ENCODE data around the gene METTL6. TPM values are rescaled to one million over a fixed set of nuclear protein-coding genes. Genes with fewer than 3 reads are reported as not detected.

Gene METTL6
- polyA plus RNA-seq, result 1 to 10 TPM; 5.6 to 8.9 TPM

DNA sequence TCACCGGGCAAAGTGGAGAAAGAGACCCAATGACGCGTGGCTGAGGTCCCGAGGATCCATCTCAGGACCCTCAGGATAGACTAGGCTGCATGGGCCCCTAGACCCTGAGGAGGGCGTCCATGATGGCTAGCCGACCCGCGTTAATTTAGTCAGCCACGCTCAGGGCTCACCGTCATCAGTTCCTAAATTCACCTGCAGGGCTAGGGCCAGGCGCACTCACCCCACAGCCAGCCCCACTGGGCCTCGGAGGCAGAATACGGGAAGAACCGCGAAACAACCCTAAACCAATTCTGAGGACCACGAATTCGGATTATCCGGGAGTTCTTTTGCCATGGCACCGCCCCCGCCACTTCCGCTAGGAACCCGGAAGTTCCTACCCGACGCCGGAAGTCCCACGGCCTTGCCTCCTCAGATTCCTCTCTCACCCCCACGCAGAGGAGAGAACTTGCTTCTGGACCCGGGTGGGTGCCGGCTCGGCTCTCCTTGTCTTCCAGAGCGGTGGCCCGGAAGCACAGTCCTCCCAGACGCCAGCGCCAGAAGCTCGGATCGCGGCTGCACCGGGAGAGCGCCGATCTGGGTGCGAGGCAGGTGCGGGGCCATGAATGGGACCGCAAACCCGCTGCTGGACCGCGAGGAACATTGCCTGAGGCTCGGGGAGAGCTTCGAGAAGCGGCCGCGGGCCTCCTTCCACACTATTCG is at the start of gene METTL6, which contains the start of gene EAF1:
Gene METTL6 (minus strand): TSS at position 363 of the 699 bp plus-strand sequence. CDS start 1,033 bp downstream, outside the sequence.
Gene EAF1 (plus strand): TSS at position 417 of the 699 bp plus-strand sequence. CDS start 182 bp downstream, at position 599.
- H3K4me1 ChIP-seq (ENCODE audit: control insufficient read depth in 2 of 2, insufficient read depth in 2 of 2, low read length in 1 of 2), result no peaks in the 10 kb centered on the region
- H3K36me3 ChIP-seq (ENCODE audit: control insufficient read depth in 2 of 2, insufficient read depth in 2 of 2, low read length in 1 of 2), result peaks cover 0 to 3% of the 10 kb centered on the region in 2 donors
- H3K27ac ChIP-seq (ENCODE audit: low read depth in 2 of 2, low read length in 1 of 2), result peak within 1 kb of the TSS; percentile 79 to 80
- H3K4me3 ChIP-seq (ENCODE audit: low read depth in 1 of 2, low read length in 2 of 2), result peak within 1 kb of the TSS; percentile 76 to 98
- H3K9me3 ChIP-seq (ENCODE audit: control insufficient read depth in 2 of 2, insufficient read depth in 1 of 2, low read depth in 1 of 2, low read length in 1 of 2), result no peaks in the 10 kb centered on the region
- 0 to 1% methylated on average over 51 to 52 of the region's 52 CpGs for WGBS, 2 donors
- H3K27me3 ChIP-seq (ENCODE audit: control insufficient read depth in 1 of 2, insufficient read depth in 2 of 2, low read length in 2 of 2), result no peaks in the 10 kb centered on the region

DNA sequence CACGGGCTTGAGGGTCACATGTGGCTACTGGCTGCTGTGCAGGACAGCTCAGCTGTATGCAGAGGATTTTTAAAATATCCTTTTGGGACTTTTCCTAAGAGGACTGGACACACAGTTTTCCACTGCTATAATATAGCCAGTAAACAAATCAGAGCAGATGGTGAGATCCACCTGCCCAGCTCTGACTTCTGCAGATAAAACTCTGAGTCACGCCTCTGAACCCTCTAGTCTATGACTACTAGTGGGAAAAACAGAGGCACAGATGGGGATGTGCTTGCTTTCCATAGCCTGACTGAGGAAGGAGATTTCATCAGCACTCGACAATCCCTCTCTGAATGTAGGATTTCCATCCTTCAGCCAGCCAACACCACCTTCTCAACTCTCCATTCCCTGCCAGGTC is 49.0 kb upstream of the METTL6 start:
- Histone ChIP-seq H3K27ac (ENCODE audit: low read depth in 2 of 2, low read length in 1 of 2) (no peak overlapping the region), H3K36me3 (ENCODE audit: control insufficient read depth in 2 of 2, insufficient read depth in 2 of 2, low read length in 1 of 2) (no peaks in the 10 kb centered on the region), H3K9me3 (ENCODE audit: control insufficient read depth in 2 of 2, insufficient read depth in 1 of 2, low read depth in 1 of 2, low read length in 1 of 2) (peaks cover 0 to 2% of the 10 kb centered on the region in 2 donors), H3K4me3 (ENCODE audit: low read depth in 1 of 2, low read length in 2 of 2) (no peak overlapping the region), H3K27me3 (ENCODE audit: control insufficient read depth in 1 of 2, insufficient read depth in 2 of 2, low read length in 2 of 2) (no peaks in the 10 kb centered on the region), H3K4me1 (ENCODE audit: control insufficient read depth in 2 of 2, insufficient read depth in 2 of 2, low read length in 1 of 2) (no peaks in the 10 kb centered on the region)
- WGBS, 2 donors, result 85 to 86% methylated on average over 3 of the region's 3 CpGs

GRCh38 chr3:15475161-15475560 is 47.8 kb upstream of the METTL6 start:
- Histone ChIP-seq H3K4me3 (ENCODE audit: low read depth in 1 of 2, low read length in 2 of 2) (no peak overlapping the region), H3K27me3 (ENCODE audit: control insufficient read depth in 1 of 2, insufficient read depth in 2 of 2, low read length in 2 of 2) (no peaks in the 10 kb centered on the region), H3K9me3 (ENCODE audit: control insufficient read depth in 2 of 2, insufficient read depth in 1 of 2, low read depth in 1 of 2, low read length in 1 of 2) (peaks cover 0 to 2% of the 10 kb centered on the region in 2 donors), H3K4me1 (ENCODE audit: control insufficient read depth in 2 of 2, insufficient read depth in 2 of 2, low read length in 1 of 2) (no peaks in the 10 kb centered on the region), H3K36me3 (ENCODE audit: control insufficient read depth in 2 of 2, insufficient read depth in 2 of 2, low read length in 1 of 2) (no peaks in the 10 kb centered on the region), H3K27ac (ENCODE audit: low read depth in 2 of 2, low read length in 1 of 2) (no peak overlapping the region)
- WGBS, 2 donors, result 47 to 59% methylated on average over 5 of the region's 5 CpGs

DNA sequence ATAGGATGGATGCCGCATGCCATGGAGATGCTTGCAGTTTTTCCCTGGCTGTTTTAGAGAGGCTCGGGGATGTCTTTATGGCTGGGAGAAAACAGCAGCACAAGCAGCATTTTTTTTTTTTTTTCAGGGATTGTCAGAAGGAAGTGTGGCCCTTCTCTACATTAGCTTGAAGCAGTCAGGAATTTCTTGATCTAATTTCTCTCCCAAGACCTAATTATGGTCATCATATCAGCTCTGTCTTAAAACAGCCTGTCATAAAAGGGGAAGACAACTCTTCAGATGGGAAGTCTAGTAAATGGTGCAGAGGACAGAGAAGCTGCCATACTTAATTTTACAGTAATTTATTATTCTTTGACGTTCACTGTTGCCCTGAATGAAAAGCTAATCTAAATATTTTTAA is 44.5 kb upstream of the METTL6 start:
- Histone ChIP-seq H3K27ac (ENCODE audit: low read depth in 2 of 2, low read length in 1 of 2) (no peak overlapping the region), H3K4me1 (ENCODE audit: control insufficient read depth in 2 of 2, insufficient read depth in 2 of 2, low read length in 1 of 2) (no peaks in the 10 kb centered on the region), H3K27me3 (ENCODE audit: control insufficient read depth in 1 of 2, insufficient read depth in 2 of 2, low read length in 2 of 2) (no peaks in the 10 kb centered on the region), H3K4me3 (ENCODE audit: low read depth in 1 of 2, low read length in 2 of 2) (no peak overlapping the region), H3K36me3 (ENCODE audit: control insufficient read depth in 2 of 2, insufficient read depth in 2 of 2, low read length in 1 of 2) (no peaks in the 10 kb centered on the region), H3K9me3 (ENCODE audit: control insufficient read depth in 2 of 2, insufficient read depth in 1 of 2, low read depth in 1 of 2, low read length in 1 of 2) (no peaks in the 10 kb centered on the region)
- WGBS, 2 donors, result 86% methylated on average over 3 of the region's 3 CpGs

DNA sequence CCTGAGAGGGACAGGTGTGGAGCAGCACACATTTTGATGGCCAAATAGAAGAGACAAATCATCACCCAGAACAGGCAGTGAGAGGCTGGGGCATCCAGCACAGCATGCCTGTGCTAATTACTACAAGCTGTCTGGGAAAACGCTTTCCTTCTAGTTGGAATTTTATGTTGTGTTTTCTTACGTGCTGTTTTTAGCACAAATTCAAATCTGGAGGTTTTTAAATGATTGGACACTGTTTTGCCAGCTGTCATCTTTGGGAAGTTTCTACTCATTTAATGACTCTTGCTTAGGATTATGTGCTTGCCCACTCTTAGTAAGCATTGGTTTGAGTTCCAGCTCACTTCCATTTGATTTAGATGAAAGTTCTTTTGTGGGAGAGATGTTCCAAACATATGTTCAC is 43.5 kb upstream of the METTL6 start:
- H3K27ac ChIP-seq (ENCODE audit: low read depth in 2 of 2, low read length in 1 of 2), result no peak overlapping the region
- H3K4me3 ChIP-seq (ENCODE audit: low read depth in 1 of 2, low read length in 2 of 2), result no peak overlapping the region
- no peaks in the 10 kb centered on the region for H3K9me3 ChIP-seq (ENCODE audit: control insufficient read depth in 2 of 2, insufficient read depth in 1 of 2, low read depth in 1 of 2, low read length in 1 of 2)
- H3K27me3 ChIP-seq (ENCODE audit: control insufficient read depth in 1 of 2, insufficient read depth in 2 of 2, low read length in 2 of 2), result no peaks in the 10 kb centered on the region
- 91 to 94% methylated on average over 2 of the region's 2 CpGs for WGBS, 2 donors
- H3K4me1 ChIP-seq (ENCODE audit: control insufficient read depth in 2 of 2, insufficient read depth in 2 of 2, low read length in 1 of 2), result no peaks in the 10 kb centered on the region
- H3K36me3 ChIP-seq (ENCODE audit: control insufficient read depth in 2 of 2, insufficient read depth in 2 of 2, low read length in 1 of 2), result no peaks in the 10 kb centered on the region

DNA sequence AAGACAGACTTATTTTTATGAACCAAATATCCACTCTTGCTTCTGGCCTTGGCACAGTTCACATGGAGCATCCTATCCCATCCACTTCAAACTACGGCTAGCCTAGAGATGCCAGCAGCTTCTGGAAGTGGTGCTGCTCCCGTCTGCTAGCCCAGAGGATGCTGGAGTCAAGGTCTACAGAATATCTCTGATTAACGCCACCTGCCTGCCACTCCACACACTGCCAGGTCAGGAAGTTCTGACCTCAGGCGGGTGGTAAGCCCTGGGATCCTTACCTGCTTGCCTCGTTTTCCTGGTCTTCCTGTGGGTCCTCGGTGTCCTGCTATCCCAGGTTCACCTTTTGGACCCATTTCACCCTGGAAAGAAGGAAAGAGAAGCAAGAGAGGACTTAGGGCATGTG is 42.9 kb upstream of the METTL6 start:
- 86 to 92% methylated on average over 6 of the region's 6 CpGs for WGBS, 2 donors
- Histone ChIP-seq H3K4me1 (ENCODE audit: control insufficient read depth in 2 of 2, insufficient read depth in 2 of 2, low read length in 1 of 2) (no peaks in the 10 kb centered on the region), H3K9me3 (ENCODE audit: control insufficient read depth in 2 of 2, insufficient read depth in 1 of 2, low read depth in 1 of 2, low read length in 1 of 2) (no peaks in the 10 kb centered on the region), H3K27ac (ENCODE audit: low read depth in 2 of 2, low read length in 1 of 2) (no peak overlapping the region), H3K27me3 (ENCODE audit: control insufficient read depth in 1 of 2, insufficient read depth in 2 of 2, low read length in 2 of 2) (no peaks in the 10 kb centered on the region), H3K36me3 (ENCODE audit: control insufficient read depth in 2 of 2, insufficient read depth in 2 of 2, low read length in 1 of 2) (no peaks in the 10 kb centered on the region), H3K4me3 (ENCODE audit: low read depth in 1 of 2, low read length in 2 of 2) (no peak overlapping the region)

GRCh38 chr3:15467227-15468181 is 40.2 kb upstream of the METTL6 start:
- Histone ChIP-seq H3K27ac (ENCODE audit: low read depth in 2 of 2, low read length in 1 of 2) (no peak overlapping the region), H3K9me3 (ENCODE audit: control insufficient read depth in 2 of 2, insufficient read depth in 1 of 2, low read depth in 1 of 2, low read length in 1 of 2) (no peaks in the 10 kb centered on the region), H3K4me1 (ENCODE audit: control insufficient read depth in 2 of 2, insufficient read depth in 2 of 2, low read length in 1 of 2) (no peaks in the 10 kb centered on the region), H3K36me3 (ENCODE audit: control insufficient read depth in 2 of 2, insufficient read depth in 2 of 2, low read length in 1 of 2) (no peaks in the 10 kb centered on the region), H3K4me3 (ENCODE audit: low read depth in 1 of 2, low read length in 2 of 2) (no peak overlapping the region), H3K27me3 (ENCODE audit: control insufficient read depth in 1 of 2, insufficient read depth in 2 of 2, low read length in 2 of 2) (no peaks in the 10 kb centered on the region)
- WGBS, 2 donors, result 85% methylated on average over 11 of the region's 11 CpGs

DNA sequence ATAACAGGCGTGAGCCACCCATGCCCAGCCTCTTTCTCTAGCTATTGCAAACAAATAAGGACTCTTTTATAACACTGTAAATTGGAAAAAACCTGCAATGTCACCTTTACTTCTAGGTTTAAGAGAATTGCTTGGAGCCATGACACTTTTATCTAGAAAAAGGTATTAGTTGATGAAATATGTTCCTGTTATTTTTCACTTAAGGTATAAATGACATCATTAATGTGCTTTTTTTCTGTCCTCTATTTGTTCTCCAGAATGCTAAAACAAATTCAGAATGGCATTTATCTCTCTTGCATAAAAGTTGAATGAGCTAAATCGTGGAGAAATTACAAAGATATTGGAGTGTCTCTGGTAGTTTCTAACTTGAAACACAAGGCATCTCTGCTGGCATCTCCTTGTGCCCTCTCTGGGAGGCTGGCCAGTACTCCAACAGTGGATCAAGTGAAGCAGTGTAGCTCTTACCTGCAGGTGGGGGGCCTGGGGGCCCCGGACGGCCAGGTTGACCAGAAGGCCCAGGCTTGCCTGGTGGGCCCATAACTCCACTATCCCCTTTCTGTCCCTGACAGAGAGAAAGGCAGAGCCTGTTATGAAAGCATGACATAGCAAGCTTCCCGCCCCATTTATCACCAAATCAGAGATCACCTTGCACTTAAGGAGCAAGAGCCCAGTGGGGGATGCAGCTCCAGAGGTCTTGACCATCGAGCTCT is 38.7 kb upstream of the METTL6 start:
- Histone ChIP-seq H3K27ac (ENCODE audit: low read depth in 2 of 2, low read length in 1 of 2) (no peak overlapping the region), H3K36me3 (ENCODE audit: control insufficient read depth in 2 of 2, insufficient read depth in 2 of 2, low read length in 1 of 2) (no peaks in the 10 kb centered on the region), H3K9me3 (ENCODE audit: control insufficient read depth in 2 of 2, insufficient read depth in 1 of 2, low read depth in 1 of 2, low read length in 1 of 2) (no peaks in the 10 kb centered on the region), H3K27me3 (ENCODE audit: control insufficient read depth in 1 of 2, insufficient read depth in 2 of 2, low read length in 2 of 2) (no peaks in the 10 kb centered on the region), H3K4me1 (ENCODE audit: control insufficient read depth in 2 of 2, insufficient read depth in 2 of 2, low read length in 1 of 2) (no peaks in the 10 kb centered on the region), H3K4me3 (ENCODE audit: low read depth in 1 of 2, low read length in 2 of 2) (no peak overlapping the region)
- 91 to 95% methylated on average over 6 of the region's 6 CpGs for WGBS, 2 donors

- H3K27ac ChIP-seq (ENCODE audit: low read depth in 2 of 2, low read length in 1 of 2), result no peak overlapping the region
- WGBS, 2 donors, result 82% methylated on average over 5 of the region's 5 CpGs
- no peaks in the 10 kb centered on the region for H3K9me3 ChIP-seq (ENCODE audit: control insufficient read depth in 2 of 2, insufficient read depth in 1 of 2, low read depth in 1 of 2, low read length in 1 of 2)
- H3K27me3 ChIP-seq (ENCODE audit: control insufficient read depth in 1 of 2, insufficient read depth in 2 of 2, low read length in 2 of 2), result no peaks in the 10 kb centered on the region
- H3K4me1 ChIP-seq (ENCODE audit: control insufficient read depth in 2 of 2, insufficient read depth in 2 of 2, low read length in 1 of 2), result no peaks in the 10 kb centered on the region
- no peak overlapping the region for H3K4me3 ChIP-seq (ENCODE audit: low read depth in 1 of 2, low read length in 2 of 2)
- no peaks in the 10 kb centered on the region for H3K36me3 ChIP-seq (ENCODE audit: control insufficient read depth in 2 of 2, insufficient read depth in 2 of 2, low read length in 1 of 2)
Observed at GRCh38 chr3:15462451-15462850, 35.1 kb upstream of the METTL6 start.

All from esophagus (tissue), 2 donors.